Measurements from ENCODE around the gene RGMA. TPM values are rescaled to one million over a fixed set of nuclear protein-coding genes. Genes with fewer than 3 reads are reported as not detected.

The RGMA gene
- total RNA-seq, 1 donor from 2014 or later, result 56.6 TPM

- H3K4me1 Mint-ChIP-seq (ENCODE audit: low read depth, unreplicated experiment), result peaks cover 46% of the 10 kb centered on the region
- H3K27me3 Mint-ChIP-seq (ENCODE audit: unreplicated experiment), result peaks cover 12% of the 10 kb centered on the region
- H3K4me3 Mint-ChIP-seq (ENCODE audit: unreplicated experiment), result no peak overlapping the region
- peaks cover 11% of the 10 kb centered on the region for H3K9me3 Mint-ChIP-seq (ENCODE audit: unreplicated experiment)
- TF ChIP-seq CTCF (IDR thresholded peaks at IDR 0.05; ENCODE audit: partially characterized antibody, unreplicated experiment), result no peak
- DNase-seq, result no peak
- H3K27ac Mint-ChIP-seq (ENCODE audit: unreplicated experiment), result no peak overlapping the region
- no peaks in the 10 kb centered on the region for H3K36me3 Mint-ChIP-seq (ENCODE audit: unreplicated experiment)
Observed at GRCh38 chr15:93067649-93068085, 21.3 kb downstream of the RGMA start.

GRCh38 chr15:93066834-93067648 lies 22.0 kb downstream of the RGMA start:
- peaks cover 10% of the 10 kb centered on the region for H3K27me3 Mint-ChIP-seq (ENCODE audit: unreplicated experiment)
- DNase-seq, result no peak
- H3K4me1 Mint-ChIP-seq (ENCODE audit: low read depth, unreplicated experiment), result peaks cover 50% of the 10 kb centered on the region
- H3K4me3 Mint-ChIP-seq (ENCODE audit: unreplicated experiment), result peak overlapping the region; percentile 6
- peaks cover 9% of the 10 kb centered on the region for H3K9me3 Mint-ChIP-seq (ENCODE audit: unreplicated experiment)
- no peak for TF ChIP-seq CTCF (IDR thresholded peaks at IDR 0.05; ENCODE audit: partially characterized antibody, unreplicated experiment)
- no peak overlapping the region for H3K27ac Mint-ChIP-seq (ENCODE audit: unreplicated experiment)
- H3K36me3 Mint-ChIP-seq (ENCODE audit: unreplicated experiment), result no peaks in the 10 kb centered on the region

GRCh38 chr15:93066224-93066681 lies 22.8 kb downstream of the RGMA start:
- no peak overlapping the region for H3K27ac Mint-ChIP-seq (ENCODE audit: unreplicated experiment)
- H3K27me3 Mint-ChIP-seq (ENCODE audit: unreplicated experiment), result peaks cover 8% of the 10 kb centered on the region
- no peak for DNase-seq
- peaks cover 48% of the 10 kb centered on the region for H3K4me1 Mint-ChIP-seq (ENCODE audit: low read depth, unreplicated experiment)
- no peak for TF ChIP-seq CTCF (IDR thresholded peaks at IDR 0.05; ENCODE audit: partially characterized antibody, unreplicated experiment)
- no peak overlapping the region for H3K4me3 Mint-ChIP-seq (ENCODE audit: unreplicated experiment)
- peaks cover 6% of the 10 kb centered on the region for H3K9me3 Mint-ChIP-seq (ENCODE audit: unreplicated experiment)
- H3K36me3 Mint-ChIP-seq (ENCODE audit: unreplicated experiment), result no peaks in the 10 kb centered on the region

GRCh38 chr15:93065641-93066045 lies 23.4 kb downstream of the RGMA start:
- Mint-ChIP-seq H3K9me3 (ENCODE audit: unreplicated experiment) (peaks cover 6% of the 10 kb centered on the region), H3K4me1 (ENCODE audit: low read depth, unreplicated experiment) (peaks cover 47% of the 10 kb centered on the region), H3K27ac (ENCODE audit: unreplicated experiment) (no peak overlapping the region), H3K4me3 (ENCODE audit: unreplicated experiment) (no peak overlapping the region), H3K36me3 (ENCODE audit: unreplicated experiment) (no peaks in the 10 kb centered on the region), H3K27me3 (ENCODE audit: unreplicated experiment) (peaks cover 12% of the 10 kb centered on the region)
- DNase-seq, result no peak
- TF ChIP-seq CTCF (IDR thresholded peaks at IDR 0.05; ENCODE audit: partially characterized antibody, unreplicated experiment), result no peak

Measured in glutamatergic neuron (in vitro differentiated cells).